NCI-H2107 treated with DMSO at 0.1 percent for 48 hours (cell line): ENCODE data around the gene SLC25A48.

Source experiments
- DNase-seq: peaks from one replicate; lab custom pipeline; 2025; ENCODE audit not compliant: unreplicated experiment; lab: John Stamatoyannopoulos, UW

SLC25A48 gene, protein sequence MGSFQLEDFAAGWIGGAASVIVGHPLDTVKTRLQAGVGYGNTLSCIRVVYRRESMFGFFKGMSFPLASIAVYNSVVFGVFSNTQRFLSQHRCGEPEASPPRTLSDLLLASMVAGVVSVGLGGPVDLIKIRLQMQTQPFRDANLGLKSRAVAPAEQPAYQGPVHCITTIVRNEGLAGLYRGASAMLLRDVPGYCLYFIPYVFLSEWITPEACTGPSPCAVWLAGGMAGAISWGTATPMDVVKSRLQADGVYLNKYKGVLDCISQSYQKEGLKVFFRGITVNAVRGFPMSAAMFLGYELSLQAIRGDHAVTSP

DNA sequence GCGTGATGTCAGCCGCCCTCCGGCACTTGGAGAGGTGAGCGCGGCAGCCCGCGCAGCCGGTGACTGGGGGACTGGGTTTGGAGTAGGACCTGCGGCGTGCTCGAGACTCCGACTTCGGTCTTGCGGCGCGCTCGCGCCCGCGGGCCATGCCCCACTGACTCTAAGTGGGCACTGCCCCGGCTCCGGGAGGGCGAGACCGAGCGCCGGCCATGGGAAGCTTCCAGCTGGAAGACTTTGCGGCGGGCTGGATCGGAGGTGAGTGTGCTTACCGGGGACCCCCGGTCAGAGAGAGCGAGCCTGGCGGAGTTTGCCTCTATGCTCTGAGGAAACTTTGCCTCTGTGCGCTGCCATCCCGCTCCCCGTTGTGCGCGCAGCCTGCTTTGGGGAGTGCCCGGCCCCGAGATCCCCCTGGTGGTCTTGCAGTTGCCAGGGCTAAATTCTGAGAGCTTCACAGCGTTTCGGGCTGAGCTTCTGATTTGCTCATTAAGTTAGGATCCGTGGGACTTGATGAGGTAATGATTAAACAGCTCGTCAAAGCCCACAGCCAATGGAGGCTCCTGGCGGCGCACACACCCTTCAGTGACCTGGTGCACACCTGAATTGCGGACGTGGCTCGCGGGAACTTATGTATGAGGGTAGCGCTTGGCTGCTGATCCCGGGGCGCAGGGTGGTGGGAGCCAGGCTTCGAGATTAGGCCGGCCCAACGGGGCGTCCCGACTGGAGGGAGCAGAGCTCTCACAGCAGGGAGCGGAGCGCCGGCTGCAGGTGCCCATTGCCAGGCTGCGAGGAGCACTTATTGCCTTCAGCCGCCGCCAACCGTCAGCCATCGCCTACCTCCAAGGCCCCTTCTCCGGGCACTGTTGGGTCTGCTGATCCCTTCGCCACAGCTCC lies at the start of gene SLC25A48:
TSS of gene SLC25A48 (plus strand) at position 25 of the 891 bp plus-strand sequence. CDS start at position 210, 185 bp downstream.
- no peak for DNase-seq

DNA sequence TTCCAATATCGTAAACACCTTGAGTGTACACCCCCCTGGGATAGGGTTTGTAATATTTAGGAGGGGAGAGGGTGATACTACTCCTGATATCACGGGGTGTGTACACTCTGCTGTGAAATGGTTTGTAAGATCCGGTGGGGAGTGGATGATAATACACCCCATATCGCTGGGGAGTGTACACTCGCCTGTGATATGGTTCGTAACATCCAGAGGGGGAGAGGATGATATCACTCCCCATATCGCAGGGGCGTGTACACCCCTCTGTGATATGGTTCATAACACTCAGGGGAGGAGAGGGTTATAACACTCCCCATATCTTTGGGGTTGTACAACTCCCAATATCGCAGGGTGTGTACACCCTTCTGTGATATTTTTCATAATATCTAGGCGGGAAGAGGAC lies 33.8 kb upstream of the SLC25A48 start:
- no peak for DNase-seq

DNA sequence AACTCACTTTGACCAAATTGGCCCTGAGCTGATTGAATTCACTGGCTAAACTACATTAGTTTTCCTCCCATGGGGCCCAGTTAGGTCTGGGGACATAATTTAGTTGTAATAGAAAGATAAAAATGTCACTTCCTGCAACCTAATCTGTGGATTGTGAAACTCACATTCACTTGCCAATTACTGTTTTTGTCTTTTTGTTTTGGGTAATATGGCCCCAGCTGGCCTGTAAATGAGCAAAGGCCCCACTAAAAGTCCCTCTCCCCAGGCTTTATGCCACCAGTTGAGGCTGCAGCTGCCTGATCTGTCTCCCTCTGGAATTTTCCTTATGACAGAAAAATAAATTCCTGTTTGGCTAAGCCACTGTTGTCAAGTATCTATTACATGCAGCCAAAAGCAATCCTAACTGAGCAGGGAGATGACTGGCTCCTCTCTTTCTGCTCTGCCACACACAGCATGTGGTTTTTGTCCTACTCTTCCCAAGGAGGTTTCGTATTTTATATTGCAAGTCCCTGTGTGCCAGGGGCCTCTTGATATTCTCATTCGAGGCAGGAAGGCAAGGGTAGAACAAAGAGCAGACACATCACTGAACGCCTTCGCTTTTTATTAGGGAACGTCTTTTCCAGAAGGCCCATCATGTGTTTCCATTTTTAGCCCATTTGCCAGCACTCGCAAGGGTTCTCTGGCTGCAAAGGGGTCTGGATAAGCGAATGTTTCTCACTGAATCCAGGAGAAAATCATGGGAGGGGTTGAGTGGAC lies 24.1 kb upstream of the SLC25A48 start:
- DNase-seq: peak; percentile 51

DNA sequence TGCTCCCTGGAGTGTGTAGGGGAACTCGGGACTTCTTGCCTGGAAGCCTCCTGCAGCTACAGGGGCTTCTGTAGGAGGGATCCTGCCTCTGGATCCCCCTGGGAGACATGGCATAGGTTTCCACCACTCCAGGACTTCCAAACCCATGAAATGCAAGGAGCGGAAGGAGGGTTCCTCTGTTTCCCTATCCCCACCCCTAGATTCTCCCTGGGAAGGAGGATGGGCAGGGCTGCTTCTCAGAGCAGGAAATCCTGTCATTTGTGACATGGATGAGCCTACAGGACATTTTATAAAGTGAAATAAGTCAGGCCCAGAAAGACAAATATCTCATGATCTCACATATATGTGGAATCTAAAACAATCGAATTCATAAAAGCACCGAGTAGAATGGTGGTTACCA lies 23.5 kb upstream of the SLC25A48 start:
- DNase-seq: no peak

DNA sequence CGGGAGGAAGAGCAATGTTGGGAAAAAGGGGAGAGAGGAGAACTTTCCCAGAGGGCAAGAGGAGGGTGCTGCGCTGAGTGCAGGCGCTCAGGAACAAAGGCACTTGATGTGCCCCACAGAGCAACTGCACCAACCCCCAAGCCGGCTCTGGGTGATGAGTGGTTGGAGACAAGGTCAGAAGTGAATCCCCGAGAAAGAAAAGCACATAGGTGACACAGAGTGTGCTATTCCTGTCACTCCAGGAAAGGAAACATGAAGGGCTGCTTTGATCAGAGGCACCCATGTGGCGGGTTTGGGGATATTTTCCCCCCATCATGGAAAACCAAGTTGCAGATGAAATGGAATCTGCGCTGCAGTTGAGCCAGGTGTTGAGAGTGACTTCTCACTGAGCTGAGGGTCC lies 20.7 kb upstream of the SLC25A48 start:
- DNase-seq: no peak

DNA sequence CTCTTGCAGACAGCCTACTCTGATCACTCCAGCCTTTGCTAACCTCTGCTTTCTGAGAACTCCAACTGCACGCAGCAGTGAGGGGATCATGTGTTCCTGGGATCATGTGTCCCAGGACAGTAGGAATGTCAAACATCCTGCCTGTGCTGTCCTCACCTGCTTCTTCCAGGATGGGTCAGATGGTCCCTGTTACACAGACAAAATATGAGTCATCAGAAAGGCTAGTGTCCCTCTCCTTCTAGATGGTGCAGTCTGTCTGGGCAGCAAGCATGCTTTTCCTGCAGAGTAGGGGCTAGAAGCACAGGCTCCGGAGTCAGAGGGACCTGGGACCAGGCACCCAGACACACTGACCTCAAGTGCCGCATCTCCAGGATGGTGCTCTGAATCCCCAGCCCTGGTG lies 20.1 kb upstream of the SLC25A48 start:
- DNase-seq: no peak

DNA sequence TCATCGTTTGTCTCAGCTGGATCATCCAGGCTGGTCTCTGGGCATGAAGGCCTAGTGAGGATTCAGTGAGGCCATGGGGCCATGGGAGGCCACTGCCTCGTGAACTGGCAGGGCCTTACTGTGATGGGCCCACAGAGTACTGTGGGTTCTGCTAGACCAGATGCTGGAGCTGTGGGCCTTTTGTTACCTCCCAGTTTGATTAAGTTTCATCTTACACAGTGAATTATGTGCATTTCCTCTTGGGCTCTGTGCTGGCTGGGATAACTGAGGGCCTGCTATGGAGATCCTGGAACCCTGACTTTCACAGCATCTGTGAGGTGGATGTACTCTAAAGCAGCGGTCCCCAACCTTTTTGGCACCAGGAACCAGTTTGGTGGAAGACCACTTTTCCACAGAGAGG lies 19.7 kb upstream of the SLC25A48 start:
- DNase-seq: no peak

DNA sequence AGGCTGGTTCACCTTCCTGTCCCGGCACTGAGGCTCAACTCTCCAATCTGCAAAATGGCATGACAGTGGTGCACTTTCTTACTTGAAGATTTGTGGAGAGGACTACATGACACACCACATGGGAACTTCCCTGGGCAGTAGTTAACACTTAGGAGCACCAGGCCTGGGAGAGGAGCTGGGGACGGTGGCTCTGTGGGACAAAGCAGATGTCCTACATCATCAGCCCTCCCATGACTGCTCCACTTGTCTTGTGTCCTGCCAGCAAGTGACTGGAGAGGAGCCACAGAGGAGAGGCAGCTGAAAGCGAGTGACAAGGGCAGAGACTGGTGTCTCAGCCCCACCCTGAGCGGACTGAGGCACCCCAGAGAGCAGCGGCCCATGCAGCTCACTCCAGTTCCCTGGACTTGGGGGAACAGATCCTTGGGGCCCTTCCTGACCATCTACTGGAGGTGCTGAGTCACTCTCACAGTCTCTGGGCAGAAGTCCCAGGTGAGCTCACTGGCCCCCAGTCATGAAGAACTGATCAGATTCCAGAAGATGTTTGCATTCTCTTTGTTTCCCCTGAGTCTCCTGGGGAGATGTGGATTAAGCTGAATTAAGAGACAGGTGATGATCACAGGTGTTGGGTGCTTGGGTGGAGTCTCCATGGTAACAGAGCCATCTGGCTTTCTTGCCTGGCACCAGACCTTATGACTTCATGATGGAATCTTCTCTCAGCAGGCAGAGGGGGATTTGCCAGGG lies 13.2 kb upstream of the SLC25A48 start:
- peak; percentile 86 for DNase-seq

DNA sequence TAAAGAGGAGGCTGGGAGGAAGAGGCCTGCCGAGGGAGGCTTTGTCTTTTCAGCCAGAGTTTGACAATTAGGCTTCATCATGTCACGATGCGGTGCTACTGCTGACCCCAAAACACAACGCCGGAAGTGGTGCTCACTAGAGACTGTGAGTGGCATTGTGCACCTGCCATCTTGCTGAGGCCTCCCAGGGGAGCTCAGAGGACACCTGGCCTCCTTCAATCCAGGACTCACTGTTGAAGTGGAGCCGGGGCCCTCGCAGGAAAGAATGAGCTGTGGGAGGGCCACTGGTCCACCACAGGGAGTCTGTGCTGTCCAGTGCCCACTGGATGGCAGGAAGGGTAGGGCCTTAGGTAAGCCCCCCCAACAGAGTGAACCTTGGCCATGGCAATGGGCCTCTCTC lies 12.7 kb upstream of the SLC25A48 start:
- no peak for DNase-seq

DNA sequence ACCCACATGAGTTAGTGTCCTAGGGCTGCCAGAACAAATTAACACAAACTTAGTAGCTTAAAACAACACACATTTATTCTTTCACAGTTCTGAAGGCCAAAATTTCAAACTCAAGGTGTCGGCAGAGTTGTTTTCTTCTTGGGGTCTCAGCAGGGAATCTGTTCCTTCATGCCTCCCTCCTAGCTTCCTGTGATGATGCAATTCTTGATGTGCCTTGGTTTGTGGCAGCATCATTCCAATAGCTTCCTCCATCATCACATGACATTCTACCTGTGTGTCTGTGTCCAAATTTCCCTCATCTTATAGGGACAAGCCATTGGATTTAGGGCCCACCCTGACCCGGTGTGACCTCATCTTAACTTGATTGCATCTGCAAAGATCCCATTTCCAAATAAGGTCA lies 12.2 kb upstream of the SLC25A48 start:
- no peak for DNase-seq

DNA sequence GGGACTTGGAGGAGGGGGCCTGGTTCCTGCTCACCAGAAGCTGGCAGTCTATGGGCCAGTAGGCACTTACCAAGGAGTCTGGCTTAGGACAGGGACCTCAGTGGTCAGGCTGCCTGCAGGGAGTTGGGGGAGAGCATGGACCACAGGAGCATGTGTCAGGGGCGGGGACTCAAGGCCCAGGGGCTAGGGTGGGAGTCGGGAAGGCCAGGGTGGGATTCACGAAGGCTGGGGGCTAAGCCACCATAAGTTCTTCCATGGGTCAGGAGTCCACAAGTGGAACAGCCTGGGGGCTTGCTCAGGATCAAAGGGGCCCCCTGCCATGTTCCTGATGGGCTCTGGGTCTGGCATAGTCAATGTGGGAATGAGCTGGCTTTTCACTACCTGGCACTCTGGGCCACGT lies 11.5 kb upstream of the SLC25A48 start:
- no peak for DNase-seq

DNA sequence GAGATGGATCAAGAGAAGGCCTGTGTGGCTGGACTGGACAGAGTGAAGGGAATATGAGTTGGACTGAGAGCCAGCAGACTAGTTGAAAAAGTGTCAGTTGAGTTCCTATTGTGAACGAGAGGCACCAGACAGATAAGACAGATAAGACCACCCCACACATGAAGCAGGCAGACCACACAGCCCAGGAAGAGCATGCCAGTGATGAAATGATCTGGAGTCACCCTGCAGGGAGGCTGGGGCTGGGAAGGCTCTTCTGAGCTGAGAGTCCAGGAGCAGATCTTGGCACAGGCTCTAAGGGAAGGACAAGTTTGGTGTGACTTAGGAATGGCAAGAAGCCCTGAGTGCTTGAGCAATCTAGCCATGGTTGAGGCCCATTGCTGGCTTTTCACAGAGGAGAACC lies 10.6 kb upstream of the SLC25A48 start:
- no peak for DNase-seq

DNA sequence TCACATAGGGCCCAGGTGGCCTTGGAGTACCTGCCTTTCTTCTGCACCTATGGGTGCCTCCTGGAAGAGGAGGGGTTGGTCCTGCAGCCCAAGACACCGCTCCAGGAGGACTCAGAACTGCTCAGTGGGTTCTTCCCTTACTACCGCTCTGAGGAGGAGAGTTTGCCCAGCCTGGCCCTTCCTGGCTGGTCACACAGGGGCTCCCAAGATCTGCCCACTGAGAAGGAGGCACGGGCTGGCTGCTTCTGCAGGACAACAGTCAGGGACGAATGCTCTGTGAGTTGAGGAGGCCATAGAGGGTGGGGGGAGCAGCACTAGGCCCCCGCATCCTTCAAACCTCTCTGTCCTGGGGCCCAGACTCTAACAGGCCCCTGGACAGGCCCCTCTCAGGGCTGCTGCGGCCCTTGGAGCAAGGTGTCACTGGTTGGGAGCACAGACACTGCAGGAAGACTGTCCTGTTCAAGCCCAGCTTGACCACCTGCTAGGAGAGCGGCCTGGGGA lies 9.9 kb upstream of the SLC25A48 start:
- DNase-seq: no peak

DNA sequence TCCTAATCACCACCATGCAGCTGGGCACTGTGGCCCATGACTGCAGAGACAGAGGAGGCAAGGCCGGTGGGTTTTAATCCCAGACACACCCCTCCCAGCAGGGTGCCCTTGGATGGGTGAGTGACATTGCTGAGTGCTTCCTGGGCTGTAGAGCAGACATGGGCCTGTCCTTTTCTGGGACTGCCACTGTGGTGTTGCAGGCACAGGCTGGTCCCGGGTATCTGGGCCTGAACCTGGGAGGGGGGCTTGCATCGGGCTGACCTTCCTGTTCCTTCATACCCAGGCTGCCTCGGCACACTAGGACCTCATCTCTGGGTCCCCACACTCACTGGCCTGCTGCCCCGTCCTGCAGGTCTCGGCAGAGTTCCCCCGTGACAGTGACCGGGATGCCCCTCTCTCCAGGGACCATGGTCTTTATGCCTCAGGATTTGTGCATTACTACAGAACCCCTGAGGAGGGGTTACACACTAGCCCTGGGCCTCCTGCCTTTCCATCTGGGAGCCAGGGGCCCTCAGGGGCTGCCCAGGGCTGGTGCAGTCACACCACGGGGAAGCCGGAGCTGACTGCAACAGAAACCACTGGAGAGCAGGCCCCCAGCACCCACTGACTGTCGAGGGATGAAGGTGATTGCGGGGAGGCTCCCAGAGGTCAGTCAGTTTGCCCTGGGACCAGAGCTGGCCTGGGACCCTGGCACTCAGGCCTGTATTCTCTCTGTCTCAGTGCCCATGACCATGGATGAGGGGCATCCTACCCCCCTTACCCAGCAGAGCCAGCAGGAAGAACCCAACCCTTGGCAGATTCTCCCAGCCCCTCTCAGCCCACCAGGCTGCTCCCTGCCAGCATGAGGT lies 8.9 kb upstream of the SLC25A48 start:
- DNase-seq: no peak

DNA sequence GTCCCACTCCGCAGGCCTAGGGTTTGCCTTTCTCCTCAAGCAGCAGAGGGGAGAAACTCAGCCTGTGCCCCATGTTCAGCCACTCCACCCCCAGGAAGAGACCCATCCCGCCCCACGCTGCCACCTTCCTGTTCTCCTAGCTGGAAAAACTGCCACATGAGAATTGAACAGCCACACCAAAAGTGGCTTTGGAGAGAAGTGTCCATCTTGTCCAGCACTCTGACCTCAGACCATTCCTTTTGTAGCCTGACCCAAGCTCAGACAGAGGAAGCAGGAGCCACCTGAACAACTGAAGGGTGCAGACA lies 8.3 kb upstream of the SLC25A48 start:
- no peak for DNase-seq

DNA sequence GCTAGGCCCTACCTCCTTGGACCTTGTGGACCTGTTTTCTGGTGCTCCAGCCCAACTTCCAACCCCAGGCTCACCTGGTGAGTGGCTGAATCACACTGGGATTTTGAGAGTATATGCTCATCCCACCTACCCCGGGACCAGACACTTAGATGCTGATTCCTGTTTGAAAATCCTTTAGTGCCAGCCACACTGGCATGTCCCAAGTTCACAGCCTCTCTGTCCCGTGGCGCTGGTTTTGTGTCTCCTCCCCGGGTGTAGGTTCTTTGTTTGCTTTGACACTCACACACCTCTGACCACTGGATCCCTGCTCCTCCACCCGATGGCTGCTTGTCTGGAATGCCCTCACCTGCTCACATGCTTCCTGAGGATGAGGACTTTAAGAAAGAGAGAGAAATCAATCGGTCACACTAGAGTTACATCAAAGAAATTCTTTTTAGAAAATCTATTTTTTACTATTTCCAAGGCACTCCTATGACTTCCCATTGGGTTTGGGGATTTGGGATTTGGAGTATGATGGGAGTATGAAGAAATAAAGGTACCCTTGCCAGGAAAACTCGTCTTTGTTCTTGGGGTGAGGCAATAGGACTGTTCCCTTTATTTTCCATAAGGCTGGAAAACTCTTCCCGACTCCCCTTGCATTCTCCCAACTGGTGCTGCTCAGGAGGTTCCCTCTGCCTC lies 7.3 kb upstream of the SLC25A48 start:
- DNase-seq: no peak

DNA sequence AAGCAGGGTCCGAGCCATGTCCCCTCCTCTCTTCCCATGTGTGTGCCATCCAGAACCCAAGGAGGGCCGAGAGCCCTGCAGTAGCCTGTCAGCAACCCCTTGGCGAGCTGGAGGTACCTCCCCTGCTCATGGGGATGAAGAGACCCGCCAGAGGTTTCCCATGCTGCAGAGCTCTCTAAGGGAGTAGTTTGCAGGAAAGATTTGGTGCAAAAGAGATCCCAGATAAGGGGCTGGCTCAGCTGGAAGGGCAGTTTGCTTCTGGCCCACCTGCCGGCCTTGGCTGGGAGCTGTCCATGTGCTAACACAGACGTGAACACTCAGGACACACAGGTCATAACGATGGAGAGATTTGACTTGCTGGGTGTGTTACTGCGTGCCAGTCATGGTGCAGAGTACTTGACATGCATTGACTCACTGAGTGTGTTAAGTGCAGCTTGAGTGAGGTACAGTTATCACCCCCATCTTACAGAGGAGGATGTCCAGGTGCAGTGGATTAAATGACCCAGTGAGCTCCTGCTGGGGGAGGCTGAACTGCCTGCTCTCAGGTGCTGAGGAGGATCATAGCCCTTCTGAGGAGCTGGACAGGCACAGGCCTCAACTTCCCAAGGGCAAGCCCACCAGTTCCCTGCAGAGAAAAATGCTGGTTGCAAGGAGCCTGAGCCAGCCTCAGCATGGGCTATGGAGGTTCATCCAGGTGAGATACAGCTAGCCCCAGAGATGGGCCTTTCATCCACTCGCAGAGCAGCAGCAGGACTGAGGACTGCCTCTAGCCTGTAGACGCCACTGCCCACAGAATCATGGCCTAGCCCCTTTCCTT lies 6.3 kb upstream of the SLC25A48 start:
- DNase-seq: no peak

DNA sequence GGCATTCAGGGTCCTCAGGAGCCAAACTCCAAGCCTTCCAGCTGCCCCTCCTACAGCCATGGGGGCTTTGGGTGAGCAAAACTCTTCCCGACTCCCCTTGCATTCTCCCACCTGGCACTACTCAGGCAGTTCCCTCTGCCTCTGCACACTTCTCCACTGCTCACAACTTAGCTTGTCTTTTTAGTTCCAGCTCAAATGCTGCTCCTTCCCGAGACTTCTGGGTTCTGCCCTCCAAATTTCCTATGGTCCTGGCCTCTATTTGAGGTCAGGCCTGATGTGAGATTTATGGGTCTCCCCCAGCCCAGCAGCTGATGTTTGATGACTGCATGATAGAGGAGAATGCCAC lies 5.7 kb upstream of the SLC25A48 start:
- DNase-seq: no peak

DNA sequence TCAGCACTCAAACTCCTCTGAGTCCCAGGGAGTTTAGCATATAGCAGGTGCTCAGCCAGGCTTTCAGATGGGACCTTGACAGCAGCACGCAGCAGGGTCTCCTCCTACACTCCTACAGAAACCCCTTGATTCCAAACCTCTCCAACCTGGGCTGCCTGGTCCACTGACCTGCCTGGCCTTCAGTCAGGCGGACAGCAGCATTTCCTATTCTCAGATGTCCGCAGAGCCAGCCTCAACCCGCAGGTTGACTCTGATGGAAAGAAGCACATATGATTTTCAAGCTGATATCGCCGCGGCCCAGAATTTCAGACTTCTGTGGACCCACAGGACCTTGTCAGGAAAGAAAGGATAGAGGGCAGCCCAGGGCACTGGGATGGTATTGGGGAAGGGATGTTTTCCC lies 5.3 kb upstream of the SLC25A48 start:
- DNase-seq: no peak
